Neural cell (in vitro differentiated cells): Measurements from ENCODE around the gene TNFRSF8. TPM values are rescaled to one million over a fixed set of nuclear protein-coding genes. Genes with fewer than 3 reads are reported as not detected.

Source experiments
- H2AFZ ChIP-seq: fragments of 200-600, 300-800 bp; sonication (generic), shearing (Covaris generic); 2 replicates; pipeline ENCODE4 v1.6.0; 2014; ENCODE audit warnings: low read depth, mild to moderate bottlenecking, antibody characterized with exemption, low read length, moderate library complexity
- H3F3A ChIP-seq: fragments of 200-600 bp; shearing (Covaris generic); 2 replicates; pipeline ENCODE4 v1.6.1; 2016; ENCODE audit warnings: mild to moderate bottlenecking, moderate library complexity, mixed read lengths, antibody characterized with exemption, low read length; ENCODE audit not compliant: insufficient read depth, poor library complexity, severe bottlenecking
- H3K27ac ChIP-seq: fragments of 200-600, 300-800 bp; sonication (generic), shearing (Covaris generic); 2 replicates; pipeline ENCODE4 v1.5.1; 2014; ENCODE audit warnings: mild to moderate bottlenecking, low read length, moderate library complexity
- H3K27me3 ChIP-seq: fragments of 300-800, 200-600 bp; sonication (generic), shearing (Covaris generic); 2 replicates; pipeline ENCODE4 v1.6.0; 2014; ENCODE audit warnings: mild to moderate bottlenecking, low read depth, low read length, moderate library complexity; ENCODE audit not compliant: insufficient read depth
- H3K36me3 ChIP-seq: fragments of 300-800, 200-600 bp; sonication (generic), shearing (Covaris generic); 2 replicates; pipeline ENCODE4 v1.5.1; 2014; ENCODE audit warnings: mild to moderate bottlenecking, antibody characterized with exemption, low read length, moderate library complexity; ENCODE audit not compliant: insufficient read depth
- H3K4me2 ChIP-seq: fragments of 300-800, 200-600 bp; sonication (generic), shearing (Covaris generic); 2 replicates; pipeline ENCODE4 v1.6.0; 2014; ENCODE audit warnings: mild to moderate bottlenecking, low read length
- H3K4me3 ChIP-seq: fragments of 300-800, 200-600 bp; sonication (generic), shearing (Covaris generic); 2 replicates; pipeline ENCODE4 v1.5.1; 2014; ENCODE audit warnings: mild to moderate bottlenecking, low read length, moderate library complexity
- H3K79me2 ChIP-seq: fragments of 200-600 bp; shearing (Covaris generic); replicated peaks from 2 replicates; pipeline ENCODE4 v1.6.0; 2014; ENCODE audit warnings: mild to moderate bottlenecking, low read length, moderate library complexity; ENCODE audit not compliant: insufficient read depth
- H3K9ac ChIP-seq: fragments of 300-800, 200-600 bp; sonication (generic), shearing (Covaris generic); 2 replicates; pipeline ENCODE4 v1.6.1; 2016; ENCODE audit warnings: mild to moderate bottlenecking, low read length, mixed read lengths
- H3K9me2 ChIP-seq: fragments of 200-600 bp; shearing (Covaris generic); 2 replicates; pipeline ENCODE4 v1.6.1; 2016; ENCODE audit warnings: mild to moderate bottlenecking, low read length, mixed read lengths; ENCODE audit not compliant: insufficient read depth
- H3K9me3 ChIP-seq: fragments of 200-600, 300-800 bp; sonication (generic), shearing (Covaris generic); 2 replicates; pipeline ENCODE4 v1.6.1; 2016; ENCODE audit warnings: mild to moderate bottlenecking, mixed run types, low read length, moderate library complexity, mixed read lengths
- H4K20me1 ChIP-seq: fragments of 200-600 bp; shearing (Covaris generic); 2 replicates; pipeline ENCODE4 v1.6.1; 2016; ENCODE audit warnings: mild to moderate bottlenecking, mixed run types; ENCODE audit not compliant: insufficient read depth
- EP300 ChIP-seq: fragments of 450-650 bp; conservative IDR thresholded peaks from 2 replicates; pipeline ENCODE4 v1.6.1; 2014; ENCODE audit warnings: antibody characterized with exemption, mild to moderate bottlenecking, moderate library complexity; ENCODE audit not compliant: poor library complexity, severe bottlenecking
- EZH2 ChIP-seq: fragments of 200-600, 300-800 bp; shearing (Covaris generic), sonication (generic); IDR thresholded peaks from 2 replicates; pipeline ENCODE4 v1.6.1; 2014; ENCODE audit warnings: antibody characterized with exemption, low read length, borderline replicate concordance, mild to moderate bottlenecking; ENCODE audit not compliant: insufficient read depth, poor library complexity, severe bottlenecking
- MXI1 ChIP-seq: fragments of 450-650 bp; conservative IDR thresholded peaks from 2 replicates; pipeline ENCODE4 v1.6.1; 2014; ENCODE audit warnings: antibody characterized with exemption, mild to moderate bottlenecking; ENCODE audit not compliant: poor library complexity, severe bottlenecking
- POLR2AphosphoS5 ChIP-seq: IDR thresholded peaks from 2 replicates; pipeline ENCODE4 v1.6.1; 2012
- RAD21 ChIP-seq: fragments of 450-650 bp; conservative IDR thresholded peaks from 2 replicates; pipeline ENCODE4 v1.6.1; 2014; ENCODE audit warnings: antibody characterized with exemption, mild to moderate bottlenecking, moderate library complexity
- SMC3 ChIP-seq: fragments of 450-650 bp; conservative IDR thresholded peaks from 2 replicates; pipeline ENCODE4 v1.6.1; 2014; ENCODE audit warnings: antibody characterized with exemption, mild to moderate bottlenecking, moderate library complexity; ENCODE audit not compliant: poor library complexity
- TAF1 ChIP-seq: IDR thresholded peaks from 2 replicates; pipeline ENCODE4 v1.6.1; 2012; ENCODE audit warnings: low read depth
- polyA plus RNA-seq: library from polyadenylated mRNA; depleted of rRNA; stranded (reverse); fragments of >200 nt; gene quantifications from 2 replicates; pipeline ENCODE4 v1.2.3, GENCODE V29; 2014
- TF ChIP-seq, protein P1 (sequence below): IDR thresholded peaks from 2 replicates; pipeline ENCODE4 v1.6.1; 2012; ENCODE audit warnings: borderline replicate concordance
- TF ChIP-seq, protein P2 (sequence below): fragments of 450-650 bp; IDR thresholded peaks from 2 replicates; pipeline ENCODE4 v1.5.1; 2014; ENCODE audit warnings: antibody characterized with exemption, mild to moderate bottlenecking, moderate library complexity; ENCODE audit not compliant: poor library complexity, severe bottlenecking

Gene TNFRSF8
- polyA plus RNA-seq, 1 donor from 2014 or later, result not detected

DNA sequence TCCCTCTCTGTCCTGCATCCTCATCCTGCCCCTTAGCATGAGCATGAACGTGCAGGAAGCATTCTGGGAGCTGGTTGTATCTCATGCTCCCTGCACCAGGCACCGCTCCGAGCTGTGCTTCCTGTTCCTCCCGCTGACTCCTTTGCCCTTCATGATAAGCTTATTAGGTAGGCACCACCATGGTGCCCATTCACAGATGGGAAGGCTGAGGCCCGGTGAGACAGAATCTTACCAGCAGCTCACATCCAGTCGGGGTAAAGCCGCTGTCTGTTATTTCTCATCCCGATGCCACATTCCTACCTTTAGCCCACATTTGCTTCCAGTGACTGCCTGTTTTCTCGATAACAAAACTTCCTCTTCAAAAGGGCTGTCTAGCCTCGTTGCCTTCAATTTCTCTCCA lies 36.5 kb upstream of the TNFRSF8 start:
- no peaks in the 10 kb centered on the region for H3K79me2 ChIP-seq
- no peak for TF ChIP-seq POLR2AphosphoS5
- no peak for TF ChIP-seq RAD21
- TF ChIP-seq, protein P1, sequence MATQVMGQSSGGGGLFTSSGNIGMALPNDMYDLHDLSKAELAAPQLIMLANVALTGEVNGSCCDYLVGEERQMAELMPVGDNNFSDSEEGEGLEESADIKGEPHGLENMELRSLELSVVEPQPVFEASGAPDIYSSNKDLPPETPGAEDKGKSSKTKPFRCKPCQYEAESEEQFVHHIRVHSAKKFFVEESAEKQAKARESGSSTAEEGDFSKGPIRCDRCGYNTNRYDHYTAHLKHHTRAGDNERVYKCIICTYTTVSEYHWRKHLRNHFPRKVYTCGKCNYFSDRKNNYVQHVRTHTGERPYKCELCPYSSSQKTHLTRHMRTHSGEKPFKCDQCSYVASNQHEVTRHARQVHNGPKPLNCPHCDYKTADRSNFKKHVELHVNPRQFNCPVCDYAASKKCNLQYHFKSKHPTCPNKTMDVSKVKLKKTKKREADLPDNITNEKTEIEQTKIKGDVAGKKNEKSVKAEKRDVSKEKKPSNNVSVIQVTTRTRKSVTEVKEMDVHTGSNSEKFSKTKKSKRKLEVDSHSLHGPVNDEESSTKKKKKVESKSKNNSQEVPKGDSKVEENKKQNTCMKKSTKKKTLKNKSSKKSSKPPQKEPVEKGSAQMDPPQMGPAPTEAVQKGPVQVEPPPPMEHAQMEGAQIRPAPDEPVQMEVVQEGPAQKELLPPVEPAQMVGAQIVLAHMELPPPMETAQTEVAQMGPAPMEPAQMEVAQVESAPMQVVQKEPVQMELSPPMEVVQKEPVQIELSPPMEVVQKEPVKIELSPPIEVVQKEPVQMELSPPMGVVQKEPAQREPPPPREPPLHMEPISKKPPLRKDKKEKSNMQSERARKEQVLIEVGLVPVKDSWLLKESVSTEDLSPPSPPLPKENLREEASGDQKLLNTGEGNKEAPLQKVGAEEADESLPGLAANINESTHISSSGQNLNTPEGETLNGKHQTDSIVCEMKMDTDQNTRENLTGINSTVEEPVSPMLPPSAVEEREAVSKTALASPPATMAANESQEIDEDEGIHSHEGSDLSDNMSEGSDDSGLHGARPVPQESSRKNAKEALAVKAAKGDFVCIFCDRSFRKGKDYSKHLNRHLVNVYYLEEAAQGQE, result no peak
- no peak for TF ChIP-seq EZH2
- TF ChIP-seq TAF1, result no peak
- TF ChIP-seq, protein P2, sequence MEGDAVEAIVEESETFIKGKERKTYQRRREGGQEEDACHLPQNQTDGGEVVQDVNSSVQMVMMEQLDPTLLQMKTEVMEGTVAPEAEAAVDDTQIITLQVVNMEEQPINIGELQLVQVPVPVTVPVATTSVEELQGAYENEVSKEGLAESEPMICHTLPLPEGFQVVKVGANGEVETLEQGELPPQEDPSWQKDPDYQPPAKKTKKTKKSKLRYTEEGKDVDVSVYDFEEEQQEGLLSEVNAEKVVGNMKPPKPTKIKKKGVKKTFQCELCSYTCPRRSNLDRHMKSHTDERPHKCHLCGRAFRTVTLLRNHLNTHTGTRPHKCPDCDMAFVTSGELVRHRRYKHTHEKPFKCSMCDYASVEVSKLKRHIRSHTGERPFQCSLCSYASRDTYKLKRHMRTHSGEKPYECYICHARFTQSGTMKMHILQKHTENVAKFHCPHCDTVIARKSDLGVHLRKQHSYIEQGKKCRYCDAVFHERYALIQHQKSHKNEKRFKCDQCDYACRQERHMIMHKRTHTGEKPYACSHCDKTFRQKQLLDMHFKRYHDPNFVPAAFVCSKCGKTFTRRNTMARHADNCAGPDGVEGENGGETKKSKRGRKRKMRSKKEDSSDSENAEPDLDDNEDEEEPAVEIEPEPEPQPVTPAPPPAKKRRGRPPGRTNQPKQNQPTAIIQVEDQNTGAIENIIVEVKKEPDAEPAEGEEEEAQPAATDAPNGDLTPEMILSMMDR, result no peak
- TF ChIP-seq MXI1, result no peak
- TF ChIP-seq EP300, result no peak
- no peak for TF ChIP-seq SMC3
- H3K4me3 ChIP-seq, result no peak overlapping the region
- no peaks in the 10 kb centered on the region for H3K9me2 ChIP-seq
- H3K36me3 ChIP-seq, result no peaks in the 10 kb centered on the region
- H3K9me3 ChIP-seq, result no peaks in the 10 kb centered on the region
- H3K27me3 ChIP-seq, result no peaks in the 10 kb centered on the region
- H3F3A ChIP-seq, result no peaks in the 10 kb centered on the region
- no peak overlapping the region for H2AFZ ChIP-seq
- no peak overlapping the region for H3K9ac ChIP-seq
- H3K4me2 ChIP-seq, result no peak overlapping the region
- H3K27ac ChIP-seq, result no peak overlapping the region
- H4K20me1 ChIP-seq, result no peaks in the 10 kb centered on the region

DNA sequence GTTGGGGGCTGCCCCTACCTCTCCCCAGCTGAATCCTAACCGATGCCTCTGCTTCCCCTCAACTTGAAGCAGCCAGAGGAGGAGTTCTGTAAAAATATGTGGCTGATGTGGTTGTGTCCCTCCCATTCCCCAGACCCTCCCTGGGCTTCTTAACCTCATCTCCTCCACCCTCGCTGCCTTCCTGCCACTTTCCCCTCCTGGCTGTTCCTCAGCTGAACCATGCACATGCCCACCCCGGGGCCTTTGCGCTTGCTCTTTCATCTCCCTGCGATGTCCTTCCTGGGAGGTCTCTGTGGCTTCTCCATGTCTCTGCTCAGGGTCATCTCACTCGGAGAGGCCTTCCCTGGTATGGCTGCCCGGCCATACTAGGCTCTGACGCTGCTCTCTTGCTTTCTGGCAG lies 34.9 kb upstream of the TNFRSF8 start:
- Histone ChIP-seq H3K4me3 (no peak overlapping the region), H4K20me1 (no peaks in the 10 kb centered on the region), H3K9me2 (no peaks in the 10 kb centered on the region), H3K27me3 (no peaks in the 10 kb centered on the region), H3K79me2 (no peaks in the 10 kb centered on the region), H3K27ac (no peak overlapping the region), H3K9me3 (no peaks in the 10 kb centered on the region), H3K9ac (no peak overlapping the region), H3F3A (no peaks in the 10 kb centered on the region), H3K36me3 (no peaks in the 10 kb centered on the region), H3K4me2 (no peak overlapping the region), H2AFZ (no peak overlapping the region)
- TF ChIP-seq, protein P1, result no peak
- no peak for TF ChIP-seq EP300
- no peak for TF ChIP-seq POLR2AphosphoS5
- TF ChIP-seq RAD21, result no peak
- no peak for TF ChIP-seq EZH2
- TF ChIP-seq SMC3, result no peak
- TF ChIP-seq MXI1, result no peak
